Posterior cingulate gyrus (tissue), 11 donors: Measurements from ENCODE around the gene CIBAR2.
"Not testable (repeated sequence)": the region's sequence is repeated elsewhere in the genome, so short reads cannot be mapped to it uniquely, and the experiment has no call there.

Experiments
- DNase-seq, 10 donors: peaks; one replicate each; pipeline versions ENCODE4 v3.0.0 to v3.0.0-alpha.2; 2020 to 2021; ENCODE audit warnings: mixed read lengths in 3 of 10
- intact Hi-C: fragments of 100-400 bp; cut with DNase I; formaldehyde crosslinking; loops from one replicate; pipeline ENCODE4 v1.15.1; 2023

Gene CIBAR2

GRCh38 chr16:85129876-85130704 lies 17.8 kb upstream of the CIBAR2 start:
- DNase-seq: peak in 1 of 10 donors; percentile 72
- intact Hi-C loops: no loop called here

- intact Hi-C loops: no loop called here
- DNase-seq: no peak
Observed at GRCh38 chr16:85128079-85128837, 16.0 kb upstream of the CIBAR2 start.

DNA sequence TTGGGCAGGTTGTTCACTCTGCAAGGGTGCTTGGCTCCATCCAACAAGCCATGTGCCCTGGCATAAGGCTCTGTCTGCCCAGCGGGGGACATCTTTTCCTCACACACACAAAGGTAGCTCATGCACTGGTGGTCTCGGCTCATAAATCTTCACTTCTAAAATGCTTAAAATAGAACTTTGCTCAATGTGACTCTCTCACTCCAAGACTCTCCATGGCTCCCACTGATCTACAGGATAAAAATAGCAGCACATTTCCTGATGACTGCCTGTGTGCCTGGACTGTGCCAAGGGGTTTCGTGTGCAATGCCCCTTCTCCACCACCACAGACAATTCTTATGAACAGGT lies 15.1 kb upstream of the CIBAR2 start:
- intact Hi-C loops: no loop called here
- no peak for DNase-seq

DNA sequence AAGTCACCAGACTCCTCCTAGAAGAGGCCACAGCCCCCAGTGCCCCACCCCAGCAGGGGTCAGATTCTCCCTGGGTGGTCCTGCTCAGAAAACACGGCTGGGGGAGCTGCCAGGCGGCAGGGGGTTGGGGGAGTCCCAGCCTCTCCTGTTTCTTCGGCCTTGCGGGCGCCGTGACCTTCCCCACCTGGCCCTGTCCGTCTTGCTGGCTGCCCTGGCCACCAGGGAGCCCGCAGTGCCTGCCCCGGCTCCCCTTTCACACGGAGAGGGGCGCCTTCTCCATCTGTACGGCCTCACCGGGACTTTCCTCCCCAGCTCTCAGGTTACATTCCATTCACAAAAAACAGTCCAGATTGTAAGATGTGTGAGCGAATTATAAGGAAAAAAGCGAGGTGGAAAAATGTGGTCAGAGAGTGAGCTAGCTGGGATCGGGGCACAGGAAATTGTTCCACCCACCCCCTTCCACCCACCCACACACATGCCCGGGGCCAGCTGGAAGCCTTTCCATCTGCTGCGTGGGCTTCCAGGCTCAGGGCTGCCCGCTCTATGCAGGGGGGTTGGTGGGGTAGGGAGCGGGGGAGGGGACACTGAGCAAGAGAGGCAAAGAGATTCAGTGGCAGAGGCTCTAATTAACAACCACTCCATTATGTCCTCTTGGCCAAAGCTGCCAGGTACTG lies 14.6 kb upstream of the CIBAR2 start:
- intact Hi-C loops: no loop called here
- DNase-seq: peak in 3 of 10 donors; percentile 26 to 81 (median 40)

DNA sequence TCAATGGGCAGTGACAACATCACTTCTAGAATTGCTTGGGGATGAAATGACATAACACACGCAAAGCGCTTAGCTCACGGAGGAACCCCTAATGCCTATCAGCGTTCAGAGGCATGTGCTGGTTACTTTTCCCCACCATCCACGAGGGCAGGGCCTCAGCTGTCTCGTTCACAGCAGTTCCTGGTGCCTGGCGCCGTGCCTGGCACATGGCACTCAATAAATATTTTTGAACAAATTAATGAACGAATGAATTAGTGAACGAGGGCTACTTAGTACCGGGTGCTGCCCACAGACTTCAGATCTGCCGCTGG lies 14.1 kb upstream of the CIBAR2 start:
- intact Hi-C loops: no loop called here

DNA sequence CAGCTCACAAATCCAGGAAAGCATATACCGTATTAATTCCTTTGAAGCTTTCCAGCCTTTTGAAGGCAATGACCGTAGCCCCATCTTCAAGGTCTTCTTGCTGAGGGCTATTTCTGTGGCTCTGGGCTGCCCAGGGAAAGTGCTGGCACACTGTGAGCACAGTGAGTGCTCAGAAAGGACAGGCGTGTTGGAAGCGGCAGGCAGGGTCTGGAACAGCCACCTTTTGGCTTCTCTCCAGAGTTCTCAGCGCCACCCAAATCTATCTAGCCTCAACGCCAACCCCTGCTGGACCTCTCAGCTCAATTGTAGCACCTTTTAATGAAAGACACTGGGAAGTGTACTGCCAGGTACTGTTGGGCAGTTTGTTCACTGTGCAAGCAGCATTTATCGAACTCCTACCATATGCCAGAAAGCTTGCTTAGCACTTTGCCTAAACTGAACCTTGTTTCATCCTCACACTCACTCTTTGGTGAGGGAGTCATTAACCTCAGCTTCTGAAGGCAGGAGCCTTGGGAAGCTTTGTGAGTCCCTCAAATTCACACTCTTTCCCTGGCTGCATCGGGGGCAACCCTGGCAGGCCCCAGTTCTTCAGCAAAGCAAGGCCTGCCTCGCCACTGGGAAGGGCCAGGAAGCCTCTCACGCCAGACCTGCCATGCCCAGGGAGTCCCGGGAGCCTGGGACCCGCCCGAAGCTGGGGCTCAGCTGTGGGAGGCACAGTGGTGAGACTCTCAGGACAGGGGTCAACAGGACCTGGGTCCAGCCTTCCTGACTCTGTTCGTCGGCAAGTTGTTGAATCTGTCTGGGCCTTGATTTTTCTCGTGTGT lies 13.5 kb upstream of the CIBAR2 start:
- intact Hi-C loops: no loop called here
- DNase-seq: no peak

More for the DNA sequence above, 14.1 kb upstream of the CIBAR2 start:
- no peak for DNase-seq

GRCh38 chr16:85124636-85125346 lies 12.5 kb upstream of the CIBAR2 start:
- DNase-seq: no peak
- intact Hi-C loops: no loop called here

- peak in 7 of 10 donors; percentile 22 to 88 (median 48) for DNase-seq
- intact Hi-C loops: no loop called here
Observed at GRCh38 chr16:85123891-85124635, 11.8 kb upstream of the CIBAR2 start.

DNA sequence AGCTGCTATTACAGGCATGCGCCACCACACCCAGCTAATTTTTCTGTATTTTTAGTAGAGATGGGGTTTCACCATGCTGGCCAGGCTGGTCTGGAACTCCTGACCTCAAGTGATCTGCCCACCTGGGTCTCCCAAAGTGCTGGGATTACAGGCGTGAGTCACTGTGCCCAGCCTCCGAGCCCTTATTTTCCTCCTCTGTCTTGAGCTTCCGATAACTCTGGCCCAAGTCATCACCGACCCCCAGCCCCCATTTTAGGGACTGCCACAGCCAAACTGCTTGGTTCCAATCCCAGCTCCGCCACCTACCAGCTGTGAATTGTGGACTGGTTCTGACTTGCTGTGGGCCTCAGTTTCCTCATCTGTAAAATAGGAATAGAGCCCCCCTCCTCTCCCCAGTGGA lies 11.2 kb upstream of the CIBAR2 start:
- intact Hi-C loops, DNase-seq: not testable (repeated sequence)

DNA sequence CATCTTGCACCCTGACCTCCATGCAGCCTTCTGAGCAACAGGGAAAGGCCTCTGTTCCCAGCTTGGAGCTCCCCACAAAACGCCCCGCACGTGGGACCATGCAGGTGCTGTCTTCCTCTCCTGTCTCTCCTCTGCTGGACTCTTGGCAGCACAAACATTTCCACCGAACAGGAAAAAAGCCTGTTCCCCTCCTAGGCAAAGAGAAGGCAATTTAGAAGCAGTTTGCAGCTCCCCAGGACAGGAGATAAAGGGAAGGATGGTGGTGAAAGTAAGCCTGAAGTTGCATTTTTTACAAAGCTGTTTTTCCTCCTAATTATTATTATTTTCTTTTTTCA lies 7.7 kb upstream of the CIBAR2 start:
- no peak for DNase-seq
- intact Hi-C loops: no loop called here

DNA sequence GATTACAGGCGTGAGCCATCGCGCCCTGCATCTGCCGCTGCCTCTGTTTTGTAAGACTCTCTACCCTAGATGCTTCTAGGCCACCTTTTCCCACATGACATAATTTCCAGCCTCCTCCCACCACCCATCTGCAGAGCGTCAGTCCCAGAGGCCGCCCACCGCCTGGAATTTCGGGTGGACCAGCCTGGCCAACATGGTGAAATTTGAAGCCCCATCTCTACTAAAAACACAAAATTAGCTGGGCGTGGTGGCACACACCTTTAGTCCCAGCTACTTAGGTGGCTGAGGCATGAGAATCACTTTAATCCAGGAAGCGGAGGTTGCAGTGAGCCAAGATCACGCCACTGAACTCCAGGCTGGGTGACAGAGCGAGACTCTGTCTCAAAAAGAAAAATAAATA lies 5.1 kb upstream of the CIBAR2 start:
- intact Hi-C loops: loop anchor here (10.0 kb wide), 1 partner anchor 117 kb away; no protein-coding TSS in a partner anchor
- DNase-seq: no peak

GRCh38 chr16:85114909-85115567 lies 2.8 kb upstream of the CIBAR2 start:
- intact Hi-C loops: loop anchor here (10.0 kb wide), 1 partner anchor 120 kb away; no protein-coding TSS in a partner anchor
- DNase-seq: peak; percentile 66 to 97 (median 89)

DNA sequence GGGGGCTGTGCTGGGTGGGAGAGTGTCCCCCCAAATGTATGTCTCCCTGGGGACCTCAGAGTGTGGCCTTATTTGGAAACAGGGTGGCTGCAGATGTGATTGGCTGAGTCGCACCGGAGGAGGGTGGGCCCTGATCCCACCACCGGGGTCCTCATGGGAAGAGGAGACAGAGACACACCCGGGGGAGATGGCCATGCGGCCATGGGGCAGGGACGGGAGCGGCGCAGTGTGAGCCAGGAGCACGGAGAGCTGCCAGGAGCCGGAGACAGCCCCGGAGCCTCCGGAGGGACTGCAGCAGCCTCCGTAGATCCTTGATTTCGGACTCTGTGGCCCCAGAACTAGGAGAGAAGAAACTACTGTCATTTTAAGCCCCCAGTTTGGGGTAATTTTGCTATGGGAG lies 1.6 kb upstream of the CIBAR2 start:
- intact Hi-C loops: loop anchor here (10.0 kb wide), 1 partner anchor 121 kb away; no protein-coding TSS in a partner anchor
- DNase-seq: no peak

- DNase-seq: no peak
- intact Hi-C loops: loop anchor here (10.0 kb wide), 1 partner anchor 122 kb away; no protein-coding TSS in a partner anchor
Observed at GRCh38 chr16:85113168-85113733, 979 bp upstream of the CIBAR2 start.

DNA sequence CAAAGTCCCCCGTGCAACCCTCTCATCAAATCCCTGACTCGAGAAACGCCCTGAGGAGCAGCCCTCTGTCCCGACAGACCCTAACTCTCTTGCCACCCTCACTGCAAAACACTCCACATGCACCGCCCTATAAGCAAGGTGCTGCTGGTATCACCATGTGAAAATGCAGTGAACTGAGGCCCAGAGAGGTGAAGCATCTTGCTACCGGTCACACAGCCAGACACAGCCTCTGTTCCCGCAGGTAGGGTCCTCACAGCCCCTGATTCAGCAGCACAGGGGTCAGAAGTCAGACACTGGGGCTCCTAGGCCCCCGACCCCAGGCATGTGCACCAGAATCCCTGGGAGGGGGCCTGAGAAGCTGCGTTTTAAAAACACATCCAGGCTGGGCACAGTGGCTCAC lies 1.1 kb downstream of the CIBAR2 start:
- DNase-seq: no peak
- intact Hi-C loops: loop anchor here (10.0 kb wide), 1 partner anchor 124 kb away; no protein-coding TSS in a partner anchor

DNA sequence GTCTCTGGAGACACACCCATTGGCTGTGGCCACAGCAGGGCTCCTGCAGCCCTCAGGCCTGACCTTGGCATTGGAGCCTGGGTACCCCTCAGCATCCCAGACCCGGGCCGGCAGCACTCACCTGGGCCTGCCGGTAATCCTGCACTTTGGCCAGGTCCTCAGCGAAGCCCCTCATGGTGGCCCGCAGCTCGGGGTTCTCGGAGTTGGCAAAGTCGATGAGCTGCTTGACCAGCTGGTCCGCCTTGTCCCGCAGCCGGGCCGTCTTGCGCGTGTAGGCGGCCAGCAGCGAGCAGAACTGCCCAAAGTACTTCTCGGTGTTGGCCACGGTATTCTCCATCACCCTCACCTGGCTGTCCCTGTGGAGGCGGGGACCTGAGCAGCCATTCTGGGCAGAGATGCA lies 2.2 kb downstream of the CIBAR2 start:
- intact Hi-C loops: loop anchor here (10.0 kb wide), 1 partner anchor 125 kb away; no protein-coding TSS in a partner anchor

DNA sequence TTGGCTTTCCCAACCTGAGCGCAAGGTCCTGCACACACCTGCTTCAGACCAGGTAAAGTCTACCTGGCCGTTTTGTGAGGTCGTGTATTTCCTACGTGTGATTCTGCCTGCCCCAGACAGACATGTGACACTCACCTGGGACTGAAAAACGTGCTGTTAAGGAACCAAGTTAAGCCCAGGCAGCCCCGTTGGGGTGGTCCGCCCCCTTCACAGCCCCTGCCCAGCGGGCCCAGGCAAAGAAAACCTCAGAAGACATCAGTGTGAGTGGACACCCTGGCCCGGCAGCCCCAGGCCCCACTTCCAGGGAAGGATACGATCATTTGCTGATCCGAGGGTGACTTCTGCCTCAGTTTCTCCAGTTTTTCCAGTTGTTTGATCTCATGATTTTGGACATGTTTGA lies 4.7 kb downstream of the CIBAR2 start:
- no peak for DNase-seq
- intact Hi-C loops: no loop called here

More for the DNA sequence above, 2.2 kb downstream of the CIBAR2 start:
- DNase-seq: no peak

GRCh38 chr16:85107083-85107482 lies 5.2 kb downstream of the CIBAR2 start:
- intact Hi-C loops: no loop called here

More at GRCh38 chr16:85107083-85107482, 5.2 kb downstream of the CIBAR2 start:
- no peak for DNase-seq
